Cardiac fibroblast (primary cell): ENCODE measurements around the gene STIM1.

Source experiments
- DNase-seq, 2 donors: peaks; one replicate each; pipeline versions ENCODE4 v3.0.0 to v3.0.0-alpha.2; 2010; ENCODE audit warnings: low read depth in 2 of 2
- H3K4me3 ChIP-seq, 2 donors: replicated peaks in 1 of 2; 1 replicate in 1 of 2; 2 replicates in 1 of 2; pipeline ENCODE4 v1.5.1; 2011; ENCODE audit warnings: low read depth in 2 of 2, low read length in 2 of 2, mild to moderate bottlenecking in 2 of 2, moderate library complexity in 1 of 2
- TF ChIP-seq, protein P1 (sequence below): IDR thresholded peaks from one replicate; pipeline ENCODE4 v1.5.1; 2011; ENCODE audit warnings: low read depth, mild to moderate bottlenecking, low read length, inconsistent platforms

The STIM1 gene

DNA sequence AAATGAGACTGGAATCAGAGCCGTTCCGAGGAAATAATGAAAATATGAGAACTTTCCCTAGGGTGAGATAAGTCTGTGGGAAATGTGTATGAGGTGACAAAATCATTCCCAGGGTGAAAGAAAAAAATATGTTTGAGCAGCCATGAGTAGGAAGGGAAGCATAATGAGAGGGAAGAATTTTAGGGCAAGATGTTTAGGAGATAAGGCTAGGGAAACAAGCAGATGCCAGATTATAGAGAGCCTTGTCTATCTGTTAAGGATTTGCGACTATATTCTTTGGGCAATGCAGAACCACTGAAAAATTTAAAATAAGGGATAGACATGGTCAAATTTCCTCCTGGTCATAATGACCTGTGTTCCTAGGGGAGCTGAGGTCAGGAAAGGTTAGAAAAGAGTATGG is 54.4 kb downstream of the STIM1 start:
- TF ChIP-seq, protein P1, sequence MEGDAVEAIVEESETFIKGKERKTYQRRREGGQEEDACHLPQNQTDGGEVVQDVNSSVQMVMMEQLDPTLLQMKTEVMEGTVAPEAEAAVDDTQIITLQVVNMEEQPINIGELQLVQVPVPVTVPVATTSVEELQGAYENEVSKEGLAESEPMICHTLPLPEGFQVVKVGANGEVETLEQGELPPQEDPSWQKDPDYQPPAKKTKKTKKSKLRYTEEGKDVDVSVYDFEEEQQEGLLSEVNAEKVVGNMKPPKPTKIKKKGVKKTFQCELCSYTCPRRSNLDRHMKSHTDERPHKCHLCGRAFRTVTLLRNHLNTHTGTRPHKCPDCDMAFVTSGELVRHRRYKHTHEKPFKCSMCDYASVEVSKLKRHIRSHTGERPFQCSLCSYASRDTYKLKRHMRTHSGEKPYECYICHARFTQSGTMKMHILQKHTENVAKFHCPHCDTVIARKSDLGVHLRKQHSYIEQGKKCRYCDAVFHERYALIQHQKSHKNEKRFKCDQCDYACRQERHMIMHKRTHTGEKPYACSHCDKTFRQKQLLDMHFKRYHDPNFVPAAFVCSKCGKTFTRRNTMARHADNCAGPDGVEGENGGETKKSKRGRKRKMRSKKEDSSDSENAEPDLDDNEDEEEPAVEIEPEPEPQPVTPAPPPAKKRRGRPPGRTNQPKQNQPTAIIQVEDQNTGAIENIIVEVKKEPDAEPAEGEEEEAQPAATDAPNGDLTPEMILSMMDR: no peak
- no peak for DNase-seq
- H3K4me3 ChIP-seq: no peak overlapping the region

DNA sequence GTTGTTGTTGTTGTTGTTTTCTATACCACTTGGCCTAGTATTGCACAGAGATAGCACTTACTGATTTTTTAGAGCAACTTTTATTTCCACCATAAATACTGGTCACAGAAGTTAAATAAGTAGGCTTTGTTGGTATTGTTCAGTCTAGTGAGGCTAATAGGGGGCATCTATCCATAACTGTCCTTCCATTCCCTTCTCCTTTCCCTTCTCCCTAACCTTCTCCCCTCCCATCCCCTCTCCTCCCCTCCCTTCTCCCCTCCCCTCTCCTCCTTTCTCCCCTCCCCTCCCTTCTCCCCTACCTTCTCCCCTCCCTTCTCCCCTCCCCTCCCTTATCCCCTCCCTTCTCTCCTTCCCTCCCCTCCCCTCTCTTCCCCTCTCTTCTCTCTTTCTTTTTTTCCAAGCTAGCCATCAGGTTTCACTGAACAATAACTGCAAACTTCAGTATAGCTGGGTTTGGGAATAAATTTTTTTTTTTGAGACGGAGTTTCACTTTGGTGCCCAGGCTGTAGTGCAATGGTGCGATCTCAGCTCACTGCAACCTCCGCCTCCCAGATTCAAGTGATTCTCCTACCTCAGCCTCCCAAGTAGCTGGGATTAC is 56.5 kb downstream of the STIM1 start:
- TF ChIP-seq, protein P1: no peak
- no peak overlapping the region for H3K4me3 ChIP-seq
- no peak for DNase-seq

DNA sequence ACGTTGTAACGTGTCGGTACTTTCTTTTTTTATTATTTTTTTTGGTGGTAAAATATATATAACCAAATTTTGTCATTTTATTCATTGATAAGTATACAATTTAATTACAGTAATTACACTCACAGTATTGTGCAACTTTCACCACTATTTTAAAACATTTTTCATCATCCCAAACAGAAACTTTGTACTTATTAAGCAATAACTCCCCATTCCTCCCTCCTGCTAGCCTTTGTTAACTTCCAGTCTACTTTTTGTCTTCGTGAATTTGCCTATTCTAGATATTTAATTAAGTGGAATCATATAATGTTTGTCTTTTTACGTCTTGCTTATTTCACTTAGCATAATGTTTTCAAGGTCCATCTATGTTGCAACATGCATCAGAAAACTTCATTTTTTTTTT is 58.5 kb downstream of the STIM1 start:
- no peak overlapping the region for H3K4me3 ChIP-seq
- no peak for DNase-seq
- TF ChIP-seq, protein P1: no peak

DNA sequence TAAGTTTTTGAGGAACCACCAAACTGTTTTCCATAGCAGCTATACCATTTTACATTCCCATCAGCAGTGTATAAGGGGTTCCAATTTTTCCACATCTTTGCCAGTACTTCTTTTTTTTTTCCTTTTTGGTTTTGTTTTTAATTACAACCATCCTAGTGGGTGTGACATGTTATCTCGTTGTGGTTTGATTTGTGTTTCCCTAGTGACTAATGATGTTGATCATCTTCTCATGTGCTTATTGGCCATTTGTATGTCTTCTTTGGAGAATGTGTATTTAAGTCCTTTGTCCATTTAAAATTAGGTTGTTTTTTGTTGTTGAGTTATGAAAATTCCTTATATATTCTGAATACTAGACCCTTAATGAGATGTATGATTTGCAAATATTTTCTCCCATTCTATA is 59.3 kb downstream of the STIM1 start:
- TF ChIP-seq, protein P1: no peak
- H3K4me3 ChIP-seq: no peak overlapping the region
- peak; percentile 25 to 34 for DNase-seq

DNA sequence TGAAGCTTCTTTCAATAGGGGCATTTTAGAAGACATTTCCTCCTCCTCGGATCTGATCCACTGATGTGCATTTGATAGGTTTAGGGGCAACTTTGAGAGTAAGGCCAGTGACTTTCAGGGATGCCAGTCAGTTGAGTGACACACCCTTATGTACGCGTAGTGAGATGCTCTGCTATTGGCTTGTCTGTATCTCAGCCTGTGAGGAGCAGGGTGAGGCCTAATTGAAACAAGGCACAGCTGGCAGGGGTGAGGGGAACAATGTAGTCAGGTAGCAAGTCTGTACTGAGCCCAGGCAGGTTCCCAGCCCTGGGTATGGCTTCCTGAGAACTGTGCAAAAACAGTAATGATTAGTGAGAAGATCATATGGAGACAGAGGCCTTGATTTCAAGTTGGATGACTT is 61.5 kb downstream of the STIM1 start:
- no peak overlapping the region for H3K4me3 ChIP-seq
- TF ChIP-seq, protein P1: no peak
- DNase-seq: no peak

DNA sequence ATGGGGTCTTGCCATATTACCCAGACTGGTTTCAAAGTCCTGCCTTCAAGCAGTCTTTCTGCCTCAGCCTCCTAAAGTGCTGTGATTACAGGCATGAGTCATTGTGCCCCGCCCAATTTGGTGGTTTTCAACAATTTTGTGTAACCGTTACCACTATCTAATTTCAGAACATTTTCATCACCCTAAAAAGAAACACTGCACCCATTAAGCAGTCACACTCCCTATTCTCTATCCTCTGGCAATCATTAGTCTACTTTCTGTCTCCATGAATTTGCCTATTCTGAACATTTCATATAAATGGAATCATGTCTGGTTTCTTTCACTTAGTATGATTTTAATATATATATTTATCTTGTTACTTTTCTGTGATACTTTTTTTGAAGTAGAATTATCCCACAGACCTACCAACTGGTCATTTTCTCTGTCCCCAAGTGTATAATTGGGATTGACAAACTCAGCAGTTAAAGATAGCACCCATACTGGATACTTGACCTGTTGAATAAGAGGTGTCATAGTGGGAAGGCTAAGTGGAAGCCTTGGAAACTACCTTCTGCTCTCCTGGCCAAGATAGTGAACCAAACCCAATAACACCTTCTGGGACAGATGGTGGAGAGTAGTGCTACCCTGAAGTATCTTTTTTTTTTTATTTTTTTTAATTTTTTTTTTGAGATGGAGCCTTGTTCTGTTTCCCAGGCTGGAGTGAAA is 64.8 kb downstream of the STIM1 start:
- no peak overlapping the region for H3K4me3 ChIP-seq
- TF ChIP-seq, protein P1: no peak
- DNase-seq: peak; percentile 64 to 79
